GM12892 (cell line): ENCODE data around the gene VWC2.

ENCODE experiments used
- DNase-seq: peaks from one replicate; pipeline ENCODE4 v3.0.0; 2011; ENCODE audit not compliant: insufficient read length
- FAIRE-seq: peaks from 2 replicates; lab custom pipeline; 2011; peaks lifted over from hg19 to GRCh38; lab: Jason Lieb, UNC
- POLR2A ChIP-seq: IDR thresholded peaks from 2 replicates; pipeline ENCODE4 v1.6.1; 2011; ENCODE audit warnings: low read depth, low read length, control low read depth
- POLR2AphosphoS5 ChIP-seq: IDR thresholded peaks from 2 replicates; pipeline ENCODE4 v1.6.1; 2011; ENCODE audit warnings: low read depth, low read length, control low read depth
- TAF1 ChIP-seq: IDR thresholded peaks from 2 replicates; pipeline ENCODE4 v1.6.1; 2011; ENCODE audit warnings: low read depth, mild to moderate bottlenecking, control low read depth, low read length, borderline replicate concordance

Gene VWC2

DNA sequence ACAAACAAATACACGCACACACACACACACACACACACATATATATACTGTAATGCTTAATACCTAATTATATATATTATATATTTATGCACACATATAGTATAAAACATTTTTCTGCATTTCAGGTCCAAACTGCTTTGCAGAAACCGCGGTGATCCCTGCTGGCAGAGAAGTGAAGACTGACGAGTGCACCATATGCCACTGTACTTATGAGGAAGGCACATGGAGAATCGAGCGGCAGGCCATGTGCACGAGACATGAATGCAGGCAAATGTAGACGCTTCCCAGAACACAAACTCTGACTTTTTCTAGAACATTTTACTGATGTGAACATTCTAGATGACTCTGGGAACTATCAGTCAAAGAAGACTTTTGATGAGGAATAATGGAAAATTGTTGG is 138.5 kb downstream of the VWC2 start:
- DNase-seq (no peak), FAIRE-seq (no peak)
- no peak for TF ChIP-seq POLR2A
- TF ChIP-seq TAF1: no peak
- TF ChIP-seq POLR2AphosphoS5: no peak

DNA sequence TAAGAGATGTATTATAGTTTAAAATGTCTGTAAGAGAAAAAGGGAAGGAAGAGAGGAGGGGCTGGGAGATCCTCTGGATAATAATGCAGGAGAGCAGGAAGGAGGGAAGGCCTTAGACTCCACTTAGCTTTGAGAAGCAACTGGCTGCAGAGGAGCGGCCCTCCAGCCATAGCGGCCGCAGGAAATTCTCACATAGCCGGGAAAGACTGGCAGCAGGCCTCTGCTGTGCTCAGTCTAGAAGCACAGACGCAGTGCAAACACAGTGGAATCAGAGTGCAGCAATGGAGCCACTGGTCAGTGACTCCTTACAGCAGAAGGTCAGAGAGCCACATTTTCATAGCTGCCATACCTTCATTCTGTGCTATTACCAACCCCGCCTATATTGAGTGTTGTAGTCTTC is 153.3 kb downstream of the VWC2 start:
- DNase-seq (no peak), FAIRE-seq (no peak)
- TF ChIP-seq POLR2AphosphoS5 (no peak), POLR2A (no peak), TAF1 (no peak)

GRCh38 chr7:49927631-49928030 is 154.2 kb downstream of the VWC2 start:
- DNase-seq: no peak
- no peak for TF ChIP-seq TAF1
- no peak for TF ChIP-seq POLR2A
- TF ChIP-seq POLR2AphosphoS5: no peak
- FAIRE-seq: no peak

- TF ChIP-seq TAF1 (no peak), POLR2AphosphoS5 (no peak), POLR2A (no peak)
- DNase-seq: no peak
- FAIRE-seq: no peak
Observed at GRCh38 chr7:49928787-49929186, 155.3 kb downstream of the VWC2 start.

GRCh38 chr7:49931627-49932026 is 158.2 kb downstream of the VWC2 start:
- FAIRE-seq: no peak
- TF ChIP-seq POLR2AphosphoS5 (no peak), POLR2A (no peak), TAF1 (no peak)

GRCh38 chr7:49937608-49938007 is 164.2 kb downstream of the VWC2 start:
- no peak for DNase-seq
- no peak for FAIRE-seq
- no peak for TF ChIP-seq POLR2A
- no peak for TF ChIP-seq TAF1
- no peak for TF ChIP-seq POLR2AphosphoS5

More at GRCh38 chr7:49931627-49932026, 158.2 kb downstream of the VWC2 start:
- DNase-seq: no peak
